Measurements from ENCODE around the gene PTPRZ1. TPM values are rescaled to one million over a fixed set of nuclear protein-coding genes. Genes with fewer than 3 reads are reported as not detected.

The PTPRZ1 gene
- polyA plus RNA-seq, 1 of the 3 experiments (the other 2 are of a cell fraction): not detected

GRCh38 chr7:122056977-122057376 is 184.0 kb downstream of the PTPRZ1 start:
- no peaks in the 10 kb centered on the region for H4K20me1 ChIP-seq (ENCODE audit: insufficient read depth)
- TF ChIP-seq SIN3A (IDR thresholded peaks at IDR 0.05; ENCODE audit: borderline replicate concordance, low read depth, low read length) (no peak), GABPA (IDR thresholded peaks at IDR 0.05; ENCODE audit: low read depth) (no peak), NRF1 (IDR thresholded peaks at IDR 0.05; ENCODE audit: low read depth, low read length) (no peak), EP300 (IDR thresholded peaks at IDR 0.05; ENCODE audit: borderline replicate concordance in 1 of 2, low read depth in 1 of 2, low read length in 1 of 2) (no peak), ELF1 (IDR thresholded peaks at IDR 0.05) (no peak), RAD21 (IDR thresholded peaks at IDR 0.05; ENCODE audit: low read length) (no peak), MEF2A (IDR thresholded peaks at IDR 0.05; ENCODE audit: borderline replicate concordance, low read depth) (no peak), FOSL2 (IDR thresholded peaks at IDR 0.05; ENCODE audit: borderline replicate concordance, low read depth) (no peak), TEAD4 (IDR thresholded peaks at IDR 0.05; ENCODE audit: borderline replicate concordance, insufficient read depth) (no peak), NFIC (IDR thresholded peaks at IDR 0.05; ENCODE audit: borderline replicate concordance) (no peak), EZH2phosphoT487 (IDR thresholded peaks at IDR 0.05; ENCODE audit: borderline replicate concordance, low read depth) (no peak), FOXM1 (IDR thresholded peaks at IDR 0.05; ENCODE audit: low read depth) (no peak), CHD2 (IDR thresholded peaks at IDR 0.05; ENCODE audit: low read length, partially characterized antibody) (no peak), SMC3 (IDR thresholded peaks at IDR 0.05; ENCODE audit: low read depth, low read length) (no peak), POLR2AphosphoS5 (IDR thresholded peaks at IDR 0.05; ENCODE audit: low read depth, low read length) (no peak), GATA2 (CRISPR knock-in tag; IDR thresholded peaks at IDR 0.05) (no peak), RFX5 (IDR thresholded peaks at IDR 0.05; ENCODE audit: low read length) (no peak)
- TF ChIP-seq, protein P1, sequence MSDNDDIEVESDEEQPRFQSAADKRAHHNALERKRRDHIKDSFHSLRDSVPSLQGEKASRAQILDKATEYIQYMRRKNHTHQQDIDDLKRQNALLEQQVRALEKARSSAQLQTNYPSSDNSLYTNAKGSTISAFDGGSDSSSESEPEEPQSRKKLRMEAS (IDR thresholded peaks at IDR 0.05; ENCODE audit: low read depth): no peak
- TF ChIP-seq, protein P2, sequence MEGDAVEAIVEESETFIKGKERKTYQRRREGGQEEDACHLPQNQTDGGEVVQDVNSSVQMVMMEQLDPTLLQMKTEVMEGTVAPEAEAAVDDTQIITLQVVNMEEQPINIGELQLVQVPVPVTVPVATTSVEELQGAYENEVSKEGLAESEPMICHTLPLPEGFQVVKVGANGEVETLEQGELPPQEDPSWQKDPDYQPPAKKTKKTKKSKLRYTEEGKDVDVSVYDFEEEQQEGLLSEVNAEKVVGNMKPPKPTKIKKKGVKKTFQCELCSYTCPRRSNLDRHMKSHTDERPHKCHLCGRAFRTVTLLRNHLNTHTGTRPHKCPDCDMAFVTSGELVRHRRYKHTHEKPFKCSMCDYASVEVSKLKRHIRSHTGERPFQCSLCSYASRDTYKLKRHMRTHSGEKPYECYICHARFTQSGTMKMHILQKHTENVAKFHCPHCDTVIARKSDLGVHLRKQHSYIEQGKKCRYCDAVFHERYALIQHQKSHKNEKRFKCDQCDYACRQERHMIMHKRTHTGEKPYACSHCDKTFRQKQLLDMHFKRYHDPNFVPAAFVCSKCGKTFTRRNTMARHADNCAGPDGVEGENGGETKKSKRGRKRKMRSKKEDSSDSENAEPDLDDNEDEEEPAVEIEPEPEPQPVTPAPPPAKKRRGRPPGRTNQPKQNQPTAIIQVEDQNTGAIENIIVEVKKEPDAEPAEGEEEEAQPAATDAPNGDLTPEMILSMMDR (IDR thresholded peaks at IDR 0.05): no peak
- 2% methylated on average over 2 of the region's 2 CpGs for WGBS (ENCODE audit: low lambda C conversion rate)
- no peaks in the 10 kb centered on the region; the same call in 1 of the 2 replicates for H3K27me3 ChIP-seq (ENCODE audit: insufficient read depth)
- no peaks in the 10 kb centered on the region for H3K79me2 ChIP-seq (ENCODE audit: insufficient read depth)
- no peak overlapping the region for H3K4me2 ChIP-seq
- no peak for DNase-seq
- H3K36me3 ChIP-seq (replicated peaks in 1 of 2; ENCODE audit: control insufficient read depth in 1 of 2, insufficient read depth in 2 of 2, low read length in 1 of 2): no peaks in the 10 kb centered on the region
- H3K9me3 ChIP-seq: no peaks in the 10 kb centered on the region
- no peak overlapping the region for H3K27ac ChIP-seq (ENCODE audit: low read depth in 2 of 2, low read length in 1 of 2)
- ChIA-PET CTCF (no interaction called here), POLR2A (no interaction called here)
- H3K9me2 ChIP-seq: no peaks in the 10 kb centered on the region
- no peak overlapping the region for H3K4me3 ChIP-seq (ENCODE audit: low read depth in 2 of 2, low read length in 1 of 2)
- no peaks in the 10 kb centered on the region for H3K4me1 ChIP-seq (ENCODE audit: control insufficient read depth in 1 of 2, insufficient read depth in 2 of 2, low read depth in 1 of 2, low read length in 1 of 2)
- H3F3A ChIP-seq (replicated peaks; ENCODE audit: insufficient read depth): no peaks in the 10 kb centered on the region
- H3K9ac ChIP-seq: no peak overlapping the region
- H2AFZ ChIP-seq (ENCODE audit: low read depth): no peak overlapping the region

- no peaks in the 10 kb centered on the region for H3F3A ChIP-seq (replicated peaks; ENCODE audit: insufficient read depth)
- H3K4me2 ChIP-seq: no peak overlapping the region
- no peaks in the 10 kb centered on the region for H3K79me2 ChIP-seq (ENCODE audit: insufficient read depth)
- ChIA-PET POLR2A (no interaction called here), CTCF (no interaction called here)
- no peak overlapping the region for H3K27ac ChIP-seq (ENCODE audit: low read depth in 2 of 2, low read length in 1 of 2)
- TF ChIP-seq CHD2 (IDR thresholded peaks at IDR 0.05; ENCODE audit: low read length, partially characterized antibody): no peak
- TF ChIP-seq MXI1 (IDR thresholded peaks at IDR 0.05; ENCODE audit: low read depth, low read length): no peak
- no peak for TF ChIP-seq RXRA (IDR thresholded peaks at IDR 0.05; ENCODE audit: borderline replicate concordance, low read depth)
- no peak for TF ChIP-seq ELF1 (IDR thresholded peaks at IDR 0.05)
- TF ChIP-seq PBX3 (IDR thresholded peaks at IDR 0.05): no peak
- TF ChIP-seq, protein P1 (IDR thresholded peaks at IDR 0.05; ENCODE audit: low read depth): no peak
- H3K27me3 ChIP-seq (ENCODE audit: insufficient read depth): no peaks in the 10 kb centered on the region; the same call in 1 of the 2 replicates
- H3K9me2 ChIP-seq: no peaks in the 10 kb centered on the region
- H3K36me3 ChIP-seq (replicated peaks in 1 of 2; ENCODE audit: control insufficient read depth in 1 of 2, insufficient read depth in 2 of 2, low read length in 1 of 2): no peaks in the 10 kb centered on the region
- H2AFZ ChIP-seq (ENCODE audit: low read depth): no peak overlapping the region
- H3K4me3 ChIP-seq (ENCODE audit: low read depth in 2 of 2, low read length in 1 of 2): no peak overlapping the region
- H3K9me3 ChIP-seq: no peaks in the 10 kb centered on the region
- 1% methylated on average over 4 of the region's 4 CpGs for WGBS (ENCODE audit: low lambda C conversion rate)
- H3K9ac ChIP-seq: no peak overlapping the region
- no peaks in the 10 kb centered on the region for H4K20me1 ChIP-seq (ENCODE audit: insufficient read depth)
- no peak for DNase-seq
- H3K4me1 ChIP-seq (ENCODE audit: control insufficient read depth in 1 of 2, insufficient read depth in 2 of 2, low read depth in 1 of 2, low read length in 1 of 2): no peaks in the 10 kb centered on the region
Observed at GRCh38 chr7:122059542-122059941, 186.6 kb downstream of the PTPRZ1 start.
